Uterus (tissue), 4 donors: ENCODE measurements around the gene ZNF148. TPM values are rescaled to one million over a fixed set of nuclear protein-coding genes. Genes with fewer than 3 reads are reported as not detected.

Experiments
- DNase-seq, 2 donors: peaks; one replicate each; pipeline ENCODE4 v3.0.0-alpha.2; 2019 to 2020
- H3K27ac ChIP-seq, 2 donors: fragments of 200-600 bp; sonication (generic); 1 replicate in 1 of 2; 2 replicates in 1 of 2; pipeline ENCODE4 v1.5.1; 2016 to 2018
- H3K27me3 ChIP-seq, 2 donors: fragments of 200-600 bp; sonication (generic); one replicate each; pipeline ENCODE4 v1.5.1; 2018 to 2019; ENCODE audit warnings: control low read depth in 1 of 2
- H3K36me3 ChIP-seq, 2 donors: fragments of 200-600 bp; sonication (generic); one replicate each; pipeline ENCODE4 v1.5.1; 2019; ENCODE audit warnings: control low read depth in 1 of 2
- H3K4me1 ChIP-seq, 2 donors: fragments of 200-600 bp; sonication (generic); one replicate each; pipeline ENCODE4 v1.5.1; 2018 to 2019; ENCODE audit warnings: control low read depth in 1 of 2
- H3K4me3 ChIP-seq, 2 donors: fragments of 200-600 bp; sonication (generic); 1 replicate in 1 of 2; 2 replicates in 1 of 2; pipeline ENCODE4 v1.5.1; 2018 to 2019; ENCODE audit warnings: mild to moderate bottlenecking in 1 of 2
- H3K9me3 ChIP-seq, 2 donors: fragments of 200-600 bp; sonication (generic); one replicate each; pipeline ENCODE4 v1.5.1; 2019; ENCODE audit warnings: control low read depth in 1 of 2
- CTCF ChIP-seq, 4 experiments: fragments of 200-600 bp in 2 of 4; fragments of 450-650 bp in 2 of 4; sonication (generic) in 2 of 4; IDR thresholded peaks; one replicate each; pipeline ENCODE4 v1.5.1; 2016 to 2019; ENCODE audit warnings: antibody characterized with exemption in 4 of 4, mild to moderate bottlenecking in 2 of 4, moderate library complexity in 1 of 4
- POLR2A ChIP-seq, 2 donors: fragments of 450-650 bp; IDR thresholded peaks; one replicate each; pipeline ENCODE4 v1.6.1; 2016; ENCODE audit warnings: antibody characterized with exemption in 2 of 2, mild to moderate bottlenecking in 1 of 2, moderate library complexity in 1 of 2
- intact Hi-C: fragments of 100-400 bp; cut with DNase I; formaldehyde crosslinking; loops from one replicate; pipeline ENCODE4 v1.15.1; 2023; ENCODE audit warnings: low total_unique reads
- small RNA-seq: library from RNA; depleted of rRNA; stranded (forward); fragments of <200 nt; gene quantifications from one replicate; pipeline ENCODE3, GENCODE V24; 2016
- total RNA-seq, 4 donors: library from RNA; depleted of rRNA in 3 of 4; stranded (reverse); fragments of >200 nt in 3 of 4; gene quantifications; one replicate each; pipeline versions ENCODE4 v1.1.0 to v1.2.4, GENCODE V29; 2014 to 2023
- donor health status: DM: yes; HTN: yes; CAD: no.

The ZNF148 gene
- total RNA-seq, 4 donors from 2014 or later, result 21.2 to 93.1 (median 53.0) TPM

GRCh38 chr3:125179143-125179883 is 195.8 kb downstream of the ZNF148 start:
- no peaks in the 10 kb centered on the region for H3K36me3 ChIP-seq
- H3K27ac ChIP-seq, result no peak overlapping the region
- H3K4me3 ChIP-seq, result no peak overlapping the region
- DNase-seq, result no peak
- no peaks in the 10 kb centered on the region for H3K27me3 ChIP-seq
- no peaks in the 10 kb centered on the region for H3K4me1 ChIP-seq
- intact Hi-C loops, result no loop called here
- TF ChIP-seq CTCF (IDR thresholded peaks at IDR 0.05), result no peak
- TF ChIP-seq POLR2A (IDR thresholded peaks at IDR 0.05), result no peak
- H3K9me3 ChIP-seq, result no peaks in the 10 kb centered on the region

DNA sequence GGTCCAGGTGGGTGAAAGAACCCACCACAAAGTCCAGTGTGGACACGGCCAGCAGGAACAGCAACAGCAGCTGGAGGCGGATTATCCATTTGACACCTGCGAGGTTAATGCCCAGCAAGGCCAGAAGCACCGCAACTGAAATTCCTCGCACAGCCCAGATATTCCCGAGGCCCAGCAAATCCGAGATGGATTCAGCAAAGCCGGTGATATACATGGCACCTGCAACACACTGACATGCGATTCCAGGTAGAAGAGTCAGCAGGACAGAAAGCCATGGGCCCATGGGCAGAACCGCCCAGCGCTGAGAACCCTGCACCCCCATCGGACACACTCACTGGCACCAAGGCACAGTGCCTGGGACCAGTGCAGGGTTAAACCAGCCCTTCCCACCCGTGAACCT is 197.4 kb downstream of the ZNF148 start:
- Histone ChIP-seq H3K27me3 (no peaks in the 10 kb centered on the region), H3K27ac (no peak overlapping the region), H3K36me3 (no peaks in the 10 kb centered on the region), H3K4me1 (no peaks in the 10 kb centered on the region), H3K9me3 (no peaks in the 10 kb centered on the region), H3K4me3 (no peak overlapping the region)
- DNase-seq, result no peak
- intact Hi-C loops, result no loop called here
- TF ChIP-seq POLR2A (IDR thresholded peaks at IDR 0.05), result no peak
- TF ChIP-seq CTCF (IDR thresholded peaks at IDR 0.05), result no peak

Small RNA genes lying within 50 kb of the gene (small RNA-seq; reads per million reads assigned to genes)
- not detected for gene RNU6-232P

Other genes starting within 250 kb of the ZNF148 start
- 1 to 10 TPM in 1 of 4 donors, under 1 TPM in 2, not detected in 1; 0.26 to 4.7 (median 0.58) TPM for gene SLC12A8, start 162.6 kb downstream of the ZNF148 start, total RNA-seq
- gene SNX4, start 144.9 kb upstream of the ZNF148 start, total RNA-seq, result 10 to 100 TPM; 32.4 to 91.6 (median 58.2) TPM
- 10 to 100 TPM in 2 of 4 donors, 1 to 10 TPM in 2; 2.6 to 21.1 (median 10.4) TPM for gene OSBPL11, start 220.2 kb upstream of the ZNF148 start, total RNA-seq